Fibroblast of skin of right biceps (primary cell): Measurements from ENCODE around the gene QSOX2.

Experiments
- DNase-seq: peaks from one replicate; pipeline ENCODE4 v3.0.0-alpha.2; 2013

The QSOX2 gene

DNA sequence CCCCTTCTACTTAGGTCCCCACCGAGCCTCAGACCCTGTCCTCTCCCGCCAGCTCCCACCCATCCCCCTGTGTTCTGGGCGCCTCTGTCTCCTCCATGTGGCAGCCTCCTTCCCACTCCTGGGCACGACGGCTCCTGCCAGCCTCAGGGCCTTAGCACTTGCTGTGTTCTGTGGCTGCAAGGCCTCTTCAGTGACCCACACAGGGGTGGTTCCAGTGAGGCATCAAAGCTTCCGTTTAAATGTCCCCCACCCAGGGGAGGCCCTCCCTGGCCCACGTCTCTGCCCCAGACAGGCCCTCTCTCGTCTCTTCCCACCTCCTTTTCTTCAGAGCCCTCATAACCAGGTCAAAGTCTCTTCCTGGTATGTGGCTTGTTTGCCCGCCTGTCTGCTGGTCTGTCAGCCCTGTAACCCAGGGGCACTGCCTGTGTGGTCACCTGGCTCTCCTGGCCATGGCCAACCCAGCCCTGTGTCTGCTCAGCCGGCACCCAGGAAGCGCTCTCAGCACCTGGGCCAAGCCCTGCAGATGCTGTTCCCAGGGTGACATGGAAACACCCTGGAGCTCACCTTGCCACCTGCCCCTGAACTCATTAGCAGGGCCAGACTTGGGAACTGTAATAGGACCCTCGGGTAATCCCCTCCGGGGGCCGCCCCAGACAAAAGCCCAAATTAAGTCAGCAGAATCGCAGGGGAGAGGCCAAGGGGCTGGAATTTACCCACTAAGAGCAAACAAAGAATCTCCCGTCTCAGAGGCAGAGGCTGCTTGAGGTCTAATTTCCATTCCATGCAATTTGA is 74.4 kb downstream of the QSOX2 start:
- DNase-seq, result no peak

GRCh38 chr9:136170006-136170901 is 75.4 kb downstream of the QSOX2 start:
- DNase-seq, result no peak

GRCh38 chr9:136169495-136169894 is 76.1 kb downstream of the QSOX2 start:
- DNase-seq, result no peak

- DNase-seq, result no peak
Observed at GRCh38 chr9:136163248-136163850, 82.3 kb downstream of the QSOX2 start.

DNA sequence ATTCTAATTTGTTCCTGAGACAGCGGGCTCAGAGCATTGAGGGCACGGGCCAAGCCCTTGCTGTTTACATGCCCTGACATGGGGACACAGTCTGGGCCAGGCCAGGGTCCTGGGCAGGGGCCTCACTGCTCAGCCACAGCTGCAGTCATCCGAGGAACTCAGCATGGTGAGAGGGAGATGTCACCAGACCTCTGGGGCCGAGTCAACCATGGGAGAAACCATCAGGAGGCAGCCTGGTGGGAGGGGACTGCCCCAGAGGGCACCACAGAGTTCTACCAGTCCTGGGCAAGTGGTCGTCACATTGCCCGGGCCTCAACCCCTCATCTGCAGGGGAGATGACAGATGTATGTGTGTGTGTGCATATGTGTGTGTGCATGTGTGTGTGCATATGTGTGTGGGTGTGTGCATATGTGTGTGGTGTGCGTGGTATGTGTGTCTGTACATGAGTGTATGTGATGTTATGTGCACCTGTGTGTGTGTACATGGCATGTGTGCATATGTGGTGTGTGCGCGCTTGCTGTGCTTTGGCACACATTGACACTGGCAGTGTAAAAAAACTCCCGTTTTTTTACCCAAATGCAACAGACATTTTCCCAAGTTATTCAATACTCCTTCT is 84.5 kb downstream of the QSOX2 start:
- DNase-seq, result no peak

GRCh38 chr9:136160381-136160841 is 85.2 kb downstream of the QSOX2 start:
- no peak for DNase-seq

GRCh38 chr9:136159851-136160250 is 85.8 kb downstream of the QSOX2 start:
- DNase-seq, result no peak

GRCh38 chr9:136157477-136158265 is 87.9 kb downstream of the QSOX2 start:
- DNase-seq, result no peak
